HG02852 (cell line): ENCODE measurements around the gene NEU3.
"Not testable (repeated sequence)": the region's sequence is repeated elsewhere in the genome, so short reads cannot be mapped to it uniquely, and the experiment has no call there.

Source experiments
- ATAC-seq: cut with Tn5 transposase; IDR thresholded peaks from one replicate; pipeline ENCODE4 v1.9.1; 2021; ENCODE audit warnings: mild to moderate bottlenecking, moderate library complexity; ENCODE audit not compliant: unreplicated experiment

The NEU3 gene

GRCh38 chr11:74981888-74982287 is 6.8 kb upstream of the NEU3 start:
- no peak for ATAC-seq

GRCh38 chr11:74984070-74984469 is 4.7 kb upstream of the NEU3 start:
- ATAC-seq, result no peak

- ATAC-seq, result no peak
Measured at GRCh38 chr11:74984730-74985129, 4.0 kb upstream of the NEU3 start.

DNA sequence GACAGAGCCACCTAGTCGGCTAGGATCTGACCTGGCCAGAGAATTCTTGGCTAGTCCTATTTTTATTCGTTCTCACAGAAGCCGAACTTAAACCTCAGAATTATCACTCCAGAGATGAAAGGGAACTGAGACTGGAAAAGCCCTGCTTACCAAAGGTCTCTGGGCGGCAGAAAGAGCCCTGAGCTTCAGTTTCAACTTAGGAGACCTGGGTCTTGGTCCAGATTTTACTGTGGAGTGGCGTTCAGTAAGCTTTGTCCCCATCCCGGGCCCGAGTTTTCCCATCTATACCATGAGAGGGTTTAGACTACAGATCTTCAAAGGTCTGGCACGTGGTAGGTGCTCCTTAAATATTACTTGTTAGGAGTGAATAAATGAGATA is 516 bp downstream of the NEU3 start:
- ATAC-seq, result peak; percentile 9

DNA sequence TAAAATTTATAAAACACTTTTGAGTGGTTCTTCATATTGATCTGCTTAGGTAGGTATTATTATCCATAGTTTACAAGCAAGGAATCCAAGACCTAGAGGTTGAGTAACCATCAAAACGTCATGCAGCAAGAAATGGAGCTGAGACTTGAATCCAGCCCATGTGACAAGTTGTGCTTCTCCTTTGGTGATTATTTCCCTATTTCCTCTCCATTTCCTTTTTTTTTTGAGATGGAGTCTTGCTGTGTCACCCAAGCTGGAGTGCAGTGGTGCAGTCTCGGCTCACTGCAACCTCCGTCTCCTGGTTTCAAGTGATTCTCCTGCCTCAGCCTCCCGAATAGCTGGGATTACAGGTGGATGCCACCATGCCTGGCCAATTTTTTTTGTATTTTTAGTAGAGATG is 1.4 kb downstream of the NEU3 start:
- not testable (repeated sequence) for ATAC-seq

DNA sequence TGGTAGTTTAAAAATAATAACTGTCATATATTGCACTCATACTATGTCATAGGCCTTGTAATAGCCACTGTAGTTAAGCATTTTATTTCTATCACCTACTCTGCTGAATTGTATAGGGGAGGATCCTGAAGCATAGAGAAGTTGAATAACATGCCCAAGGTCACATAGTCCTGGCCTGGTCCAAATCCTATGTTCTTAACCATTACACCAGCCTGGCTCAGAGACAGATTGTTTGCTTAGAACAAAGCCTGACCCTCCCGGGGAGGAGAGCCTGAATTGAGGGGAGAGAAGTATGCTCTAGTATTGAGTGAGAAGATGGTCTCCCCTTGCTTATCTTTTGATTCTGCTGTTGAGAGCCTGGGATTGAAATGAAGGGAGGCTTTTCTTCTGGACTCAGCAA is 2.2 kb downstream of the NEU3 start:
- ATAC-seq, result no peak

GRCh38 chr11:74992852-74993251 is 4.1 kb downstream of the NEU3 start:
- ATAC-seq, result no peak

DNA sequence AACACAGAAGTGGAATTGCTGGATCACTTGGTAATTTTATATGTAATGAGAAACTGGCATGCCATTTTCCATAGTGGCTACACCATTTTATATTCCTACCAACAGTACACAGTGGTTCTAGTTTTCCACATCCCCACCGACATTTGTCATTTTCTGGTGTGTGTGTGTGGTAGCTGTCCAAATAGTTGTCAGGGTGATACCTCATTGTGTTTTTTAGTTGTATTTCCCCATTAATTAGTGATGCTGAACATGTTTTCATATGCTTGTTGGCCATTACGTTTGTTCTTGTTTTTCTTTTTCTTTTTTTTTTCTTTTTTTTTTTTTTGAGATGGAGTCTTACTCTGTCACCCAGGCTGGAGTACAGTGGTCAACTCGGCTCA is 12.2 kb downstream of the NEU3 start:
- ATAC-seq, result no peak

GRCh38 chr11:75001686-75002085 is 13.0 kb downstream of the NEU3 start:
- ATAC-seq, result no peak

DNA sequence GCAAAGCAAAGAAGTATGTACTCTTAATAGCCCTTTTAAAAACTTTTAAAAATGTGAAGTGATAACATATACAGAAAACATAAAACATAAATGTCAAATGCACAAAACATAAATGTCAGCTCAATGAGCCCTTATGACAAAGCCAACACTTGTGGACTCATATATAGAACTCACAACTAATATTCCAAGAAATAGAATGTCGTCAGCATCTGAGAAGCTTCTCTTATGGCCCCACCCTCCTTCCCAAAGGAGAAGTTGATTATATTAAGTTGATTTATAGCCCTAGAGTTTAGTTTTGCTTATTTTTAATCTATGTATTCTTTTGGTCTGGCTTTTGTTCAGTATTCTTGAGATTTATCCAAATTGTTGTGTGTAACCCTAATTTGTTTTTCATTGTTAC is 13.8 kb downstream of the NEU3 start:
- no peak for ATAC-seq

DNA sequence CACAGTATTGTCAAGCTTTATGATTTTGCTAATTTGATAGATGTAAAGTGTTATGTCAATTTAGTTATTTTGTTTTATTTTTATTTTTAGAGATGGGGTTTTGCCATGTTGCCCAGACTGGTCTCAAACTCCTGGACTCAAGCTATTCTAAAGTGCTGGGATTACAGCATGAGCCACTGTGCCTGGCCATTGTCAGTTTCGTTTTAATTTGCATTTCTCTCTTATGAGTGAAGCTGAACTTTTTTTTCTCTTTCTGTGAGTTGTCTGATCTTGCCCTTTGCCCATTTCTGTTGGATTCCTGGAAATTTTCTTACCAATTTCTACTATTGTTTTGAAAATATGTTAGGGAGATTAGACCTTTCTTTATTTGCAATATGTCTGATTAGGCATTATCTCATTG is 15.5 kb downstream of the NEU3 start:
- peak; percentile 64 for ATAC-seq

DNA sequence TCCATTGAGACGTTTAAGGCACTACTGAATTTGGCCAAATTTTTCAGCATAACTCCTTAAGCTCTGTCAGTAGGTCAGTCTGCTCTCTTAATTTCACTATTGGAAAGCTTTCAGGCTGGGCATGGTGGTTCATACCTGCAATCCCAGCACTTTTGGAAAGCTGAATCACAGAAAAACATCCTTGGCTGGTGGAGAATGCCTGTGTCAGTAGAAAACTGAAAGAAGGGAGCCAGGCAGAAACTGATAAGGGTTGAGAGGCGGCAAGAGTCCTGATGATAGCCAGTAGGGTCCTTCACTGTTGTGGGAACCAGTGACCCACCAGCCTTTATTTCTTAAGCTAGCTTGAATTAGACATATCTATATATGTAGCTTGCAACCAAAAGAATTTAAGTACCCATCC is 22.6 kb downstream of the NEU3 start:
- ATAC-seq, result no peak

GRCh38 chr11:75011872-75012271 is 23.1 kb downstream of the NEU3 start:
- ATAC-seq, result no peak

GRCh38 chr11:75013051-75013450 is 24.3 kb downstream of the NEU3 start:
- no peak for ATAC-seq

DNA sequence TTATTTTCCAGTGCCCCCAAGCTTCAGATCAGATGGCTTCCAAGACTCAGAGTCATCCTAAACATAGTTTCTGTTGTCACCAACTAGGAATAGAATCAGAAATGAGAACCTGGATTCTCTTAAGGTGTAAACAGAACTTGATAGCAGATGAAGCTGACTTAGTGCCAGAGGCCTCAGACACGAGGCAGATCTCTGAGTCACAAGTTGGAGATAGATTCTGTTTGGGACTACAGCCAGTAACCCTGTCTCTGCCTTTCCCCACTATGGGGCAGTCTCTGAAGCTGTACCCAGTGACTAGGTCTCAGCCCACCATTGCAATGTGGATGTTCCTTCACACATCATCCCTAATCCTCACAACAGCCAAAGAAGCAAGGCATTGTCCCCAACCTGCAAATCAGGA is 25.4 kb downstream of the NEU3 start:
- ATAC-seq, result no peak

DNA sequence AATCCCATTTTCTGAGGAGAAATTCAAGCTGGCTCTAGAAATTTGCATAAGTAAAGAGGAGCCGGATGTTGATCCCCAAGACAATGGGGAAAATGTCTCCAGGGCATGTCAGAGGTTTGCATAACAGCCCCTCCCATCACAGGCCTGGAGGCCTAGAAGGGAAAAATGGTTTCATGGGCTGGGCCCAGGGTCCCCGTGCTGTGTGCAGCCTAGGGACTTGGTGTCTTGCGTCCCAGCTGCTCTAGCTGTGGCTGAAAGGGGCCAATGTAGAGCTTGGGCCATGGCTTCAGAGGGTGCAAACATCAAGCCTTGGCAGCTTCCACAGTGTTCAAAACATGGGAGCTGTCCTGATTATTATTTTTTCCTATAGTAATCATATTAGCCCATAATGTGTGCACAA is 30.5 kb downstream of the NEU3 start:
- ATAC-seq, result not testable (repeated sequence)

DNA sequence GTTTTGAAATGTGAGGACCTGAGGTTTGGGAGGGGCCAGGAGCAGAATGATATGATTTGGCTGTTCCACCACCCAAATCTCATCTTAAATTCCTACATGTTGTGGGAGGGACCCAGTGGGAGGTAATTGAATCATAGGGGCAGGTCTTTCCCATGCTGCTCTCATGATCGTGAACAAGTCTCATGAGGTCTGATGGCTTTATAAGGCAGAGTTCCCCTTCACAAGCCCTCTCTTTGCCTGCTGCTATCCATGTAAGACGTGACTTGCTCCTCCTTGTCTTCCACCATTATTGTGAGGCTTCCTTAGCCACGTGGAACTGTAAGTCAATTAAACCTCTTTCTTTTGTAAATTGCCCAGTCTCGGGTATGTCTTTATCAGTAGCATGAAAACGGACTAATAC is 31.6 kb downstream of the NEU3 start:
- not testable (repeated sequence) for ATAC-seq

GRCh38 chr11:75022296-75022695 is 33.6 kb downstream of the NEU3 start:
- ATAC-seq, result no peak

- peak; percentile 73 for ATAC-seq
Measured at GRCh38 chr11:75022759-75023396, 34.1 kb downstream of the NEU3 start.

DNA sequence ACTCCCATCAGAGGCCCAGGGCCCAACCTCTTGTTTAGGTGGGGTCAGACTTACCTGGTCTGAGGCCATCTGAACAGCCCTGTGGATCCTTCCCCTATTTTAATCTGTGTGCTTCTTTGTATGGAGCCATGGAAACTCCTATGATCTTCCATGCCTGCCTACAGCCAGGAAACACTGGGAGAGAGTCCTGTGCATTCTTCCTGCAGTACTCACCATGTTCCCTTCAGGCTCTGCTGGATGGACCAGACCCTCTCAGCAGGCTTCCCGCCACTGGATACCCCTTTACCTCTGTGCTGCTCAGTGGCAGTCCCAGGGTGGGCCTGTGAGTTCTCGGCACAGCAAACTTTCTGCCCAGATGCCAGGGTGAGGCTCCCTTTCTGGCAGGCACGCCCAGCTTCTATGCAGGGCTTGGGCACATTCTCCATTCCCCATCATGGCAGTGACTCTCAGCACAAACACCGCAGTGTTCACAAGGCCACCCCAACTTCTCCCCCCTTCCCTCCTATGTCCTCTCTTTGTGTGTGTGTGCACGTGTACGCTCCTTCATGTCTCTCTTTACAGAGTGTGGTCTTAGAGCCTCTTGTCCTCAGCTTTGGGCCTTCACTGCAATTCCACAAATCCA is 34.8 kb downstream of the NEU3 start:
- no peak for ATAC-seq

DNA sequence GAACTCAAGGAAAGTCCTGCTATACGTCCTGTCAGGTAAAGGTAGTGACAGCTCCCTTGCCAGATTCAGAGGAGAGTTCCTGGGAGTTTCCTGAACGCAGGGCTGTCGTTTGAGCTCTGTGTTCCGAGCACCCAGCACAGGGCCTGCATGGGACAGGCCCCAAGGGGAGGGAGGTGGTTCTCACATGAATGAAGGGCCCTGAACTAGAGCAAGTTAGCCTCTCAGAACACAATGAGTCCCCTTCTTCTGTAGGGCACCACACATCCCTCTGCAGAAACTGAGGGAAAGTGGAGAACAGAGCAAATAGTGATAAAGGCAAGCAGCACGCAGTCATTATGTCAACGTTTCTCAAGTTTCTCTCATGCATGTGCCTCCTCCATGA is 35.3 kb downstream of the NEU3 start:
- ATAC-seq, result no peak

DNA sequence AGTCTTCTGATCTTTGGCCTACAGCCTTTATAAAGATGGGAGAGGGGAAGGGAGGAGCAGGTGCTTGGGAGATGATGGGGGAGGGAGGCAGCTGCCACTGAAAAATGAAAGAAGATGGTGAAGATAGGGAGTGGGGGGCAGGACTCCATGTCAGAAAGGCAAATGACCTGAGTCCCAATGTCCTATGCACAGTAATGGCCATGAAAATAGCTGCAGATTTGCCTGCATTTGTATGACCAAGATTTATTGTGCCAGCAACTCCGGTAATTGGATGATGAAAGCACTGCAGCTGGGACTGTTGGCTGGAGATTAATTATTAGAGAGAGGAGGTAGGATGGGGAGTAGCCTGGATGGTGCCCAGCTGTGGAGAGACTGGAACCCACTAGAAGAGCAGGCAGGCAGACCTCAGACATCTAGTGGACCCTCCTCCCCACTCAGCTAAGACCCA is 36.1 kb downstream of the NEU3 start:
- ATAC-seq, result no peak

GRCh38 chr11:75025561-75025960 is 36.8 kb downstream of the NEU3 start:
- no peak for ATAC-seq
